Brain microvascular endothelial cell (primary cell): ENCODE measurements around the gene GRID2.
"Not testable (repeated sequence)": the region's sequence is repeated elsewhere in the genome, so short reads cannot be mapped to it uniquely, and the experiment has no call there.

Source experiments
- DNase-seq: peaks from one replicate; pipeline ENCODE4 v3.0.0-alpha.2; 2020
- H3K27ac ChIP-seq: fragments of 250-450 bp; sonication (Bioruptor Pico); 2 replicates; pipeline ENCODE4 v1.5.1; 2020; ENCODE audit warnings: mild to moderate bottlenecking, moderate library complexity
- H3K27me3 ChIP-seq: fragments of 250-450 bp; sonication (Bioruptor Pico); replicated peaks from 2 replicates; pipeline ENCODE4 v1.5.1; 2020; ENCODE audit warnings: mild to moderate bottlenecking
- H3K36me3 ChIP-seq: fragments of 250-450 bp; sonication (Bioruptor Pico); replicated peaks from 2 replicates; pipeline ENCODE4 v1.5.1; 2020; ENCODE audit warnings: mild to moderate bottlenecking
- H3K4me3 ChIP-seq: 2 replicates; pipeline ENCODE4 v1.5.1; 2011; ENCODE audit warnings: low read depth, mild to moderate bottlenecking, control low read depth, low read length, moderate library complexity
- in situ Hi-C: cut with HindIII; loops from 2 replicates; pipeline ENCODE4 v1.10.0; 2017; ENCODE audit warnings: low sequenced_read_pairs, low pct_ligation_motif_present
- TF ChIP-seq, protein P1 (sequence below): IDR thresholded peaks from 2 replicates; pipeline ENCODE4 v1.5.1; 2011; ENCODE audit warnings: low read depth, mild to moderate bottlenecking, moderate library complexity, low read length, control low read depth, inconsistent platforms; ENCODE audit errors: missing control alignments

The GRID2 gene

GRCh38 chr4:92265798-92266197 is 38.0 kb upstream of the GRID2 start:
- TF ChIP-seq, protein P1, sequence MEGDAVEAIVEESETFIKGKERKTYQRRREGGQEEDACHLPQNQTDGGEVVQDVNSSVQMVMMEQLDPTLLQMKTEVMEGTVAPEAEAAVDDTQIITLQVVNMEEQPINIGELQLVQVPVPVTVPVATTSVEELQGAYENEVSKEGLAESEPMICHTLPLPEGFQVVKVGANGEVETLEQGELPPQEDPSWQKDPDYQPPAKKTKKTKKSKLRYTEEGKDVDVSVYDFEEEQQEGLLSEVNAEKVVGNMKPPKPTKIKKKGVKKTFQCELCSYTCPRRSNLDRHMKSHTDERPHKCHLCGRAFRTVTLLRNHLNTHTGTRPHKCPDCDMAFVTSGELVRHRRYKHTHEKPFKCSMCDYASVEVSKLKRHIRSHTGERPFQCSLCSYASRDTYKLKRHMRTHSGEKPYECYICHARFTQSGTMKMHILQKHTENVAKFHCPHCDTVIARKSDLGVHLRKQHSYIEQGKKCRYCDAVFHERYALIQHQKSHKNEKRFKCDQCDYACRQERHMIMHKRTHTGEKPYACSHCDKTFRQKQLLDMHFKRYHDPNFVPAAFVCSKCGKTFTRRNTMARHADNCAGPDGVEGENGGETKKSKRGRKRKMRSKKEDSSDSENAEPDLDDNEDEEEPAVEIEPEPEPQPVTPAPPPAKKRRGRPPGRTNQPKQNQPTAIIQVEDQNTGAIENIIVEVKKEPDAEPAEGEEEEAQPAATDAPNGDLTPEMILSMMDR: no peak
- Histone ChIP-seq H3K4me3 (no peak overlapping the region), H3K36me3 (no peaks in the 10 kb centered on the region), H3K27ac (no peak overlapping the region), H3K27me3 (no peaks in the 10 kb centered on the region)
- in situ Hi-C loops: no loop called here
- DNase-seq: no peak

GRCh38 chr4:92266521-92266920 is 37.2 kb upstream of the GRID2 start:
- H3K4me3 ChIP-seq: no peak overlapping the region
- TF ChIP-seq, protein P1: no peak
- in situ Hi-C loops: no loop called here
- no peaks in the 10 kb centered on the region for H3K27me3 ChIP-seq
- no peaks in the 10 kb centered on the region for H3K36me3 ChIP-seq
- no peak for DNase-seq
- H3K27ac ChIP-seq: no peak overlapping the region

GRCh38 chr4:92268642-92269041 is 35.1 kb upstream of the GRID2 start:
- in situ Hi-C loops: no loop called here
- H3K4me3 ChIP-seq: no peak overlapping the region
- H3K36me3 ChIP-seq: no peaks in the 10 kb centered on the region
- no peak for DNase-seq
- H3K27ac ChIP-seq: no peak overlapping the region
- TF ChIP-seq, protein P1: no peak
- H3K27me3 ChIP-seq: no peaks in the 10 kb centered on the region

DNA sequence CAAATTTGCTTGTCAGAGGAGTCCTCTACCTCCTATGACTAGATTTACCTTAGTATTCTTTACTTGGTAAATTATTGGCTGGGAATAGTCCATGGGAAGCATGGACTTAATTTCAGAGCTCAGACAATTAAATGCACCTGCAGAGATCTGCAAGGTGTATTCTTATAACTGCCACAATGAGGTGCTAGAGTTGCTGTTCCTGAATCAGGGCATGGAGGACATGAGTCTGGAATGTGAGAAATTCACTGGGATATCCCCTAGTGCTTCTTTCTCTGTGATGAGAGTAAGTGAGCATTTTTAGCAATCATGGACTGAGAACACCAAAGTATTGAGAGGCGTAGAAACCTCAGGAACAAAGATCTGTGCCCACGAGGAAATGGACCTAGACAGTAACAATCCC is 32.9 kb upstream of the GRID2 start:
- no peak for DNase-seq
- TF ChIP-seq, protein P1: peak; percentile 19
- in situ Hi-C loops: no loop called here

GRCh38 chr4:92271551-92271950 is 32.2 kb upstream of the GRID2 start:
- H3K27me3 ChIP-seq, DNase-seq, H3K27ac ChIP-seq, in situ Hi-C loops, H3K36me3 ChIP-seq, H3K4me3 ChIP-seq: not testable (repeated sequence)

More for the DNA sequence above, 32.9 kb upstream of the GRID2 start:
- H3K27me3 ChIP-seq: no peaks in the 10 kb centered on the region
- H3K36me3 ChIP-seq: no peaks in the 10 kb centered on the region
- no peak overlapping the region for H3K4me3 ChIP-seq
- H3K27ac ChIP-seq: no peak overlapping the region

- H3K27ac ChIP-seq, in situ Hi-C loops, H3K27me3 ChIP-seq, H3K4me3 ChIP-seq, H3K36me3 ChIP-seq, DNase-seq: not testable (repeated sequence)
These were observed 26.5 kb upstream of the GRID2 start for GRCh38 chr4:92277057-92277881.

GRCh38 chr4:92279296-92279695 is 24.5 kb upstream of the GRID2 start:
- no peaks in the 10 kb centered on the region for H3K27me3 ChIP-seq
- no peak overlapping the region for H3K4me3 ChIP-seq
- TF ChIP-seq, protein P1: no peak
- in situ Hi-C loops: no loop called here
- no peak overlapping the region for H3K27ac ChIP-seq
- no peaks in the 10 kb centered on the region for H3K36me3 ChIP-seq
- DNase-seq: no peak
